ENCODE measurements around the gene ATP11C.
"Not testable (repeated sequence)": the region's sequence is repeated elsewhere in the genome, so short reads cannot be mapped to it uniquely, and the experiment has no call there.

Gene ATP11C

DNA sequence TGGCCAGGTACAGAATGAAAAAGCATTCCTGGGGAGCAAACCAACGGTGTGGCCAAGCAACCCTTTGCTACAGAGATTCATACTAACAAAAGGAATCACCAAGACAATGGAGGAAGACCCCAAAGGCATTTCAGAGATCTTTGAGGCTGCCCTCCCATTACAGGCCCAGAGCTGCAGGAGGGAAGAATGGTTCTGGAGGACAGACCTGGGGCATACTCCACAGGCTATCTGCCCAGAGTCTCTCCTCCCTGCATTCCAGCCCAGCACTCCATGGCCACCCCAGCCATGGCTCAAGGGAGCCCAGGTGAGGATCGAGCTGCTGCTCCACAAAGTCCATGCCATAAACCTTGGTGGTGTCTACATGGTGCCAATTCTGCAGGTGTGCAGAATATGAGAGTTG, 81.9 kb downstream of the ATP11C start:
- DNase-seq = no peak

DNA sequence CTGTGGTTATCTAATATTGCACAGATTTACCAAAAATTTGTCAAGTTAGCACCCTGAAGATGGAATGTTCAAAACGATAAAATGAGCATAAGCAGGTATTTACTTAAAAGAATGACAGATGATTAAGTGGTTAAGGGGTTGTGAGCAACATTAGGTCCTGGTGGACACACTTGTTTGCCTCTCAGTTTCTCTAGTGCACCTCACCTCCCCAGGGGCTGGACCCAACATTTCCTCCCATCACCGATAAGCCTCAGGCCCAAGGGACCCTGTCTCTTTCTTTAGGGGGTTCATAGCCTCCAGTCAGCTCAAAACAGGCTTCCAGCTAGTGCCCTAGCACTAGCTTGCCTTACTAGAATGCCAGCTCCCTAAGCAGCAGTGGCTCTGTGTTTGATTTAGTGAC, 88.0 kb downstream of the ATP11C start:
- no peak for DNase-seq

DNA sequence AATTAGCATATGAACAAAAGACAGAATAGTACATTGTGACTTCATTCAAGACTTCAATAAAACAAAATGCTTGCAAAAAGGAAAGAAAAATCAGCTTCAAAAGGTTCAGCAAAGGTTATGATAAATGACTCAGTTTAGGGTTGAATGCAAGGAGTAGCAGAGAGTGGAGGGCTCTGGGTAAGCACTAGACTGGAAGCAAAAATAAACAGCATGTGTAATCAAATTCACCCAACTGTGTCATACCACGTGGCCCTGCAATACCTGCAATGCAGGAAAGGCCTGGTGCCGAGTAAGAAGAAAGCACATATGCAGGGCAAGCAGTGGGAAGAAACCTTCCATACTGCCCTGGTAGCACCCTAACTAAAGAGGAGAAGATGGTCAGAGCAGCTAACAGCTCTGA, 88.7 kb downstream of the ATP11C start:
- DNase-seq = no peak

DNA sequence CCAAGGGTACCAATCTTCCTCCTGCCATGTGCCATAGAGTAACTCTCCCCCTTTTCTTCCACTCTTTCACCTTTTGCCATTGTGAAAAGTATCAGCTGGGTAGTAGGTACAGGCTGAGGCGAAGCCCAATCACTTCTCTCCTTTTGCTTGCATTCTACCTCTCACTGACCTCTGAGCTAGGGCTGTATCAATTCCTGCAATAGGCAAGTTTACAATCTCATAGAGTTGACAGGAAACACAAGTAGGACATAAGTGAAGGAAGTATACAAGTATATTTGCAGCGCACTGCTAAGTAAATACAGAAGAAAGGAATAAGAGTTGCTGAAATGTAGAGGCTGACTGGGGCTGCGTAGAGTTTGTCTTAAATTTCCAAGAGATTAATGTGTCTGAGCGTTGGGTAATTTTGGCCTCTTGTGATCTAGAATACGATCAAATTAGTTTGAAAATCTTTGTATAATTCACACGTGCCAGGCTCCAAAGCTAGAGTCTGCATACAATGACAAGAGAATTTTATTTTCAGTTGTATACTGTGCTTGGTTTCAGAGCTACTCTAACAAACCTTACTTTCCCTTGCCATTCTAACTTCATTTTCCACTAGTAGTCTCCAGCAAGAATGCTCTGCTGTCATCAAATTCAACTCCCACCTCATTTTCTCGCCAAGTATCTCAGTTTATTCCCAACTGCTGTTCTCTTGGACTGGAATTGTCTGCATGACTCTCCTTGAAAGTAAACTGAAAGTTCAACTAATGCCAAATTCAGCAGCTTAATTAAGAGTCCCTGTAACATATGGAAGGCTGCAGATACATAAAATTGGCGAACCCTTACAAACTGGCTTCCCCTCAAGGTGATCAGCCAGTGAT, 90.3 kb downstream of the ATP11C start:
- DNase-seq = no peak

DNA sequence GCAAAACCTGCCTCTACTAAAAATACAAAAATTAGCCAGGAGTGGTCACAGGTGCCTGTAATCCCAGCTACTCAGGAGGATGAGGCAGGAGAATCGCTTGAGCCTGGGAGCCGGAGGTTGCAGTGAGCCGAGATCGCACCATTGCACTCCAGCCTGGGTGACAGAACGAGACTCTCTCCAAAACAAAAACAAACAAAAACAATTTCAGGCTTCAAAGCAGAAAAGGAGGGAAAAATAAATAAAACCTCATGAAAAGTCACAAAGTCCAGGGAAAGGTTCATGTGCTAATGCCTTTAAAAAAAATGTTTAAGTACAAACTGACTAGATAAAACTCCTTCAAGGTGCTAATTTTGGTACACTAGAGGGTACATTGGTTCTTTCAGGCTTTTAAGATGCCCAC, 96.5 kb downstream of the ATP11C start:
- not testable (repeated sequence) for DNase-seq

DNA sequence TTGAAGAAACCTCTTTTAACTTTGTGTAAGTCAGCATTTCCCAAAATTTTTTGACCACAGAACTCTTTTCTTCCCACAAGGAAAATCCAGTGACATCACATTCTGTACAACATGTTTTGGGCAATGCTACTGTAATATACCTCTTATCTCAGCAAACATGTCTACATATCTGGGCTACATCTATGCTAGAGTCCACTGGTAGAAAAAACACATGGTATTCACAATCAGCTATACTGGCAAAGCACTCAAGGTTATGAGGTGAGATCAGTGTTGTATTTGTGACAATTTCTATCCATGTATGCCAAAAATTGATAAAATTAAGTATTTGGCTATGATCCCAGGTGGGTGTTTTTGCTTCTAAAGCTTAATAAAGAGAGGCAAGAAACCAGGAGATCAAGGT, 98.0 kb downstream of the ATP11C start:
- no peak for DNase-seq

DNA sequence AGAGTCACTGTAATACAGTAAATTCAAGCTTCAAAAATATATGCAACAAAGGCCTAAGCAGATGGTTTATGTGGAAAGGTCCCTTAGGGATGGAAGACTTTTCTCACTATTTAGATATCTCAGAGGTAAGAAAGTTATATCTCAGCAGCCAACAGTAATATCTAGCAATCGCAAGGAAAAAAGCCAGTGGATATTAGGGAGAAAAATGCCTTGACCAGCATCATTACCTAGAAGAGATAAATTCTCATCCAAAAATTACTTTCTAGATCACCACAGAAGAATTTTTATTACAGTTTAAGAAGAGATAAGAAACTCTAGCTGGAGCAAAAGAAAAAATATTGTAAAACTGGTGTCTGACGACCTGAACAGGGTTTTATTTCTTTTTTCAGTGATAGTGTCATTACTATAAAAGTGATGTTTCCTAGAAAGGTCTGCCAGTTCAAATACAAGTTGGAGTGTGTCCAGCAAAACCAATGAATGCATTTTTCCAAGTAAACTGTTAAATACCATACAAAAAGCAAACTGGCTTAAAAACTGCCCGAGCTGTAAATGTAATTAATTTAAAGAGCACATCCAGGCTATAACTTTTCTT, 100.0 kb downstream of the ATP11C start:
- no peak for DNase-seq

DNA sequence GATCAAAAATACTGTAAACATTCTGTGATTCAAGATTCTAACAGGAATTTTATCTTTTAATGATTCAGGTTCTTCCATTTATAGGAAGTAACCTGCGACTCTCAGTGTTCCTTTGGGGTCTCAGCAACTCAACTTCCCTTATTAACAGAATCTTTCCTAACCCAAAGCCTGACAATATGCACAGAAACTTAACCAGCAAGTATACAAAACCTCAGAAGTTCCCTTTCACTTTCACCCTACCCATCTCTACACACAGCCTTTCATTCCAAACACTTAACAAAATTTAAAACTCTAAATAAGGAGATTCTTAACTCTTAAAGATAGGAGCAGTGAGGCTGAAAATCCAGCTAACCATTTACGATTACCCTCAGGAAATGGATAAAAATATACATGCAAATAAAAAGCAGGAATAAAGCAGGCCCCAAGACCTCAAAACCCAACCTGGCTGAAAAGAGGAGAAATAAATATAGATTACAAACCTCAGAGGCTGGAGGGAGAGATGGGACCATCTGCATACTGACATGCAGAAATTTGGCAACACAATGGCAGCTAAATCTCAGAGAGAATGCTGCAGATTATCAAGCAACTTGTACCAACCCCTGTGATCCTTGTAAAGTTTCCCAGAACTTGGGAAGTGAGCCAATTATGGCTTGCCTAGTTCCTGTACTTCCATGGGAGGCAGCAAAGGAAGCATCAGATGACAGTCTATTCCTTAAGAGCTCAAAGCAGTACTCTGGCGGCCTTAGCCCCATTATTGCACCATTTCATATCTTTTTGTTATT, 101.0 kb downstream of the ATP11C start:
- no peak for DNase-seq

DNA sequence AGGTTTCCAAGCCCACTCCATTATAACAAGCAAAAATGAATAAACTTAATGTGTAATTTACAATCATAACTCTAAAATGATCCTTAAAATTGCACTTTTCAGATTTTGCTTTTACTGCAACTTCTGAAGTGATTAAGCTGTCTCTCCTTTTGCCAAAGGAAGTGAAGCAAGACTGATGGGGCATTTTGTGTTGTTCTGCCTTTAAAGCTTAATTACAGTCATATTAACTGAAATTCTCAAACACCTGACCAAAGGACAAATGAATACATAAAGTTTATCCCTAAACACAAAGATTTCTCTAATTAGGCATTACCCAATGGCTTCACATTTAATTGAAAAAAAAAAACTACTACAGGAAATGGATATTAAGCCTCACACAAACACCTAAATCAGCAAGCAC, 101.8 kb downstream of the ATP11C start:
- DNase-seq = no peak

DNA sequence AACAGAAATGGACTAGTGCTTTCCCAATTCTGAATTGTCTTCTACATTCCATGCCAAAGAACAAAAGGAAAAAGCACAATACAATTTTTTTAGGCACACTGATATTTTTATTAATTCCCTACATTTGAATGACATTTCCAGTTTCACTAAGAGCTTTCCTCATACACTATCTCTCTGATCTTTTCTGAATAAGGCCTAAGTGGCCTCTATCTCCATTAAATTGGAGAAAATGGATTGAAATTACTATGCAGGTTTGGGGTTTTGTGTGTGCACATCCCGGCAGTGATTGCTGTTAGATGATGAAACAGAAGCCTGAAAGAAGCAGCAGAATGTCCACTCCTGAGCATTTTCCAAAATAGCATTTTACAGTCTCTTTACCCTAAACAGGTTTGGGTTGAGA, 104.0 kb downstream of the ATP11C start:
- no peak for DNase-seq

DNA sequence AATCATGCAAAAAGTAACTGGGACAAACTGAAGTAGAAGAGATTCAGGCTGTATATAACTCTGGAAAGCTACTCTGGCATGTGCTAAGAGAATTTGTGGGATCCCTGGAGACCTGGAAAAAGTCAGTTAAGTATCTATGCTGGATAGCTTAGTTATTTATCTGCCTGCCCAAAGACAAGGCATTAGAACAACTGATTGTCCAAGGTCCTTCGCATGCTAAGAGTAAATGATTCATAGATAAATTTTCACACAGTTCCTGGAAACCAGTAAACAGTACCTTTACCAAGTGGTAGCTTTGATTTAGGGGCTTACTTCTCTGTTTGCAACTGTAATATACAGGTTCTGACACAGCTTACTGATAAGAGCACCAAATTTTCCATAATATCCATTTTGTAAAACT, 104.8 kb downstream of the ATP11C start:
- no peak for DNase-seq

DNA sequence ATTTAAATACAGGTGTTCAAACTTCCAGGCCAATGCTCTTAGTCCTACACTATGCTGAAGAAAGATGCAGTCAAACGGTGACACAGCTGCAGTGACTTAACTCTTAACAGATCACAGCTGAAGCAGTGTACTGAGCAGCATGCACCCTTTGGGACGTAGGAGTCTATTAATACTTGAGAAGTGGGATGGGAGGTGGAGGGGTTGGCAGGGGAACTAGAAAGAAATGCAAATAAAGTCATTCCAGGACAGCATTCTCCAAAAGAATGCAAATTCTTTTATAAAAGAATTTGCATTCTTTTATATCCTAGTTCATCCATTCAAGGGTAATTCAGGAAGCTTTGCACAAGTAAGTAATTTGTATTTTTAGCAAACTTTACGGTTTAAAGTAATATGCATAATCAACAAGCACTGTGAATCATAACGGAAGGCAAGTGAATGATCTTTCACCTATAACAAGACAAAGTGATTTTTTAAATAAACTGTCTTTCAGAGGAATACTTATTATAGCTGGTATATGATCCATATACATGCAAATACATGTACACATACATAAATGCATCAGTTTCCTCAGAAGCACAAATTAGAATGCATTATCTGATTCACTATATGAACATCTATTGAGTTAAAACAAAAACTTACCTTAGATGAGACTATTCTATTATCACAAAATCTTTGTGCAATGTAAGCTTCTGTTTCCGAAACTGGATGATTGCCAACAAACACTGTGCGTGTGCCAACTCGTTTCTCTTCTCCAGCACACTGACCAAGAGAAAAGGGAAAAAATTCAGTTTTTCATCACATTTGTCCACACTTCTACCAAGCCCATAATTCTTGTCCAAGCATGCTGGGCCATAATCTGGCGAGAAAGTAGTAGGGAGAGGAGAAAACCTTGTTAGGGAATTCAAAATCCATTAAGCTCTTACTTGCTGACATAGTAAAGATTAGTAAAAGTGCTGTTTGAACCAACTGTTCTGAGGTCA, 106.5 kb downstream of the ATP11C start:
- no peak for DNase-seq

DNA sequence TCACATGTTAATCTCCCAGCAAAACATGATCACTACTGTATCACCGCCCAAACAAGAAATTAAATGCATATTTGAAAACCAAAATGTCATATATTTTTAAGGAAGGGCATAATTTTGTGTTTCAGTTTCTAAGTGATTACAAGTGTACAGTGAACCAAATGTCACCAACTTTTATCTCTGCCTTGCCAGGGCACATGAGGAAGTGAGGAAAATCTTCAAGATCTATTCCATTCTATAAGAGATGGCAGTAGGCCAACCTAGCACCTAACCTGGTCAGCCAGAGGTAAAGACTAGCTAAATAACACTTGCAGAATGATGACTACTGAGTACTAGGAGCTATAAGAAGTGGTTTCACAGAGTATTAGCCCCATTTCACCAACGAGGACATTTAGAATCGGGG, 107.2 kb downstream of the ATP11C start:
- no peak for DNase-seq

DNA sequence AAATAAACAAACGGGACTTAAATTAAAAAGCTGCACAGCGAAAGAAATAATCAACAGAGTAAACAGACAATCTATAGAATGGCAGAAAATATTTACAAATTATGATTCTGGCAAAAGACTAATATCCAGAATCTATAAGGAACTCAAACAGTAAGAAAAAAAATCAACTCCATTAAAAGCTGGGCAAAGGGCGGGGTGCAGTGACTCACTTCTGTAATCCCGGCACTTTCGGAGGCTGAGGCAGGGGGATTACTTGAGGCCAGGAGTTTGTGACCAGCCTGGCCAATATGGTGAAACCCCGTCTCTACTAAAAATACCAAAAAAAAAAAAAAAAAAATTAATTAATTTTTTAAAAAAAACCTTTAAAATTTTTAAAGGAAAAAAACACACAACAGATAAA, 109.0 kb downstream of the ATP11C start:
- no peak for DNase-seq

DNA sequence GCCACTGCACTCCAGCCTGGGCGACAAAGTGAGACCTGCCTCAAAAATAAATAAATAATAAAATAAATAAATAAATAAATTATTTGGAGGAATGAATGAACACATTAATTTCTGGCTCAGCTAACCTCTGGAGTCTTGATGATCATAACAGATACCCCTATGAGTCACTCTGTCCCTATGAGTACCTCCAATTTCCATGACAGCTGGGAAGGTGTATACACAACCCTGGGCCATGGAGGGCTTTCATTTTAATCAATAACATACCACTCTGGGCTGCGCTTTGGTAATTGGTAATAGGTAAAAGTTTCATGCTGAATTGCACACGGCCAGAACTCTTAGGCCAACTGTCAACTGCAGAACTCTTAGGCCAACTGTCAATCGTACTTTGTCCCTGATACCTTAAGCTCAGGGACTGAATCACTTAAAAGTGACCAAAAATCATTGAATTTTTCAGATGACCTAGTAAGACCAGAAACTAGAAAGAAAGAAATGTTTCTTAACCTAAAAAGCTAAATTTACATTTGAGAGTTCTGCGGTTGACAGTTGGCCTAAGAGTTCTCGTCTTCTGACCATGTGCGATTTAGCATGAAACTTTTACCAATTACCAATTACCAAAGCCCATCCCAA, 112.4 kb downstream of the ATP11C start:
- no peak for DNase-seq

DNA sequence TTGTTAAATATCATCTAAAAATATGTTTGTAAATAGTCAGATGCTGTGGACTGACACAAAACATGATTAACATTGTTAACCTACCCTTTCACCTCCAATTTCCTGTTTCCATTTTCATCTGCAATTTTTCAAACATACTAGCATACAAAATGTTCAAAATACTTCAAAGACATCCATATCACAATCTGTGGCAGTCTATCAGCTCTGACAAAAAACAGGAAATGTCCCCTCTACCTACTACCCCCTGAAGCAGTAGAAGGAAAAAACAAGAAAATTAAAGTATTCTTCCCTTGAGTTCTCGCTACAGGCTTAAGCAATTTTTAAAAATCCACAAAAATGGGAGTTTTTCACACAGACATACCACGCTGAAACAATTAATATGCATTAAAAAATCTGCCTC, 116.6 kb downstream of the ATP11C start:
- DNase-seq = no peak

DNA sequence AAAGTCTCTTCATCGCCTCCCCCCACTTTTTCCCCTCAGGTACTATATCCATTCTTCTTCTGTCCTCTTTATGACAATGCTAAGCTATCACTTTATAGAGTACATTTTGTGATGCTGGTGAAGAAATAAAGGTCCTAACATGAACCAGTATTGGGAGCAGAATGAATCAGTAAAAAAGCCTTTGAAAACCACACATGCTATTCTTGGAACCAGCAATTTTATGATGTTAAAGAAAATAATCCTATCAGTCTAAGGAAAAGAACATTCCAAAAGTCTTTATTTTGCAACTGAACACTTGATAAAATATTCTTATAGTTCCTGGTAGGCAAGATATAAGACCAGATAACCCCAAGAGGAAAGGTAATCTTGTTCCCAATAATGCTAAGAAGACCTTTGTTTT, 117.1 kb downstream of the ATP11C start:
- no peak for DNase-seq

DNA sequence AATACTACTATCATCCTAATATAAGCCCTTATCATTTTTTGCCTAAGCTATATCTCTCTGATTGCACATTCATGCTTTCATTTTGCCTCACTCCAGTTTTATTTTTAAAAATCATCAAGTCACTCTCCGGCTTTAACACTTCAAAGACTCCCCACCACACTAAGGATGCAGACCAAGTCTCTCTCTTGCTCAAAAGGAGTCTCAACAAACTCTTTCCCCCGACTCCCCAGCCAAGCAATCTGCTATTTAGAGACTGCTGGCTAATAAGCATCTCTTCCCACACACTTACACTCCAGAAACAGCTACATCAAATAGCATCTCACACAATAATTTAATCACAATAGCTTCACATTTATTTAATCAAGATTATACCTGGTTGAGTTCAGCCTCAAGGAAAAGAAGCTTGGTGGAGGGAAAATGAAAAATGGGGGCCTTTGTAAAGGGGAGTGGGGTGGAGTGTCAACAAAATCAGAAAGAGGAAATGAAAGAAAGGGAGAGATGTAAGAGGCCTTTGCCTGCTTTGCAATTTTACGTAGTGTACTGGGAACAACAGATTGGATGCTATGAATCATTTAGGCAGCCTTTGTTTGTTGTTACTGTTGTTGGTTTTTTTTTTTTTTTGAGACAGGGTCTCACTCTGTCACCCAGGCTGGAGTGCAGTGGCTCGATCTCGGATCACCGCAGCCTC, 120.8 kb downstream of the ATP11C start:
- DNase-seq = no peak

DNA sequence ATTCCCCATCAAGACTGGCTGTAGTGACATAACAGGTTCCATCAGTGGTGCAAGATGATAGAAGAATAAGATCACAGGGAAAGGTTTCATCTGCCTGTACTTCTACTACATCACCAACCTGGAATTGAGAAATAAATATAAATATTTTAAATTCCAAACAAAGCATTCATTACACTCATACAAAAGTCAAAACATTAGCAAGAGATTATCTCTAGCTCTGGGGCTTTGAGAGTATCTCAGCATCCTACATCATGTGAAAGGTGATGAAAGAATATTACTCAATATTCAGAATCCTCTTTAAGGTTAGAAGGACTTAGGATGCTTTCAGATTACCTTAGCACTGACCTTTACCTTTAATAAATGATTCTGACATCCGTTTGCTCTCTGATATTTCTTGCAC, 128.4 kb downstream of the ATP11C start:
- no peak for DNase-seq

DNA sequence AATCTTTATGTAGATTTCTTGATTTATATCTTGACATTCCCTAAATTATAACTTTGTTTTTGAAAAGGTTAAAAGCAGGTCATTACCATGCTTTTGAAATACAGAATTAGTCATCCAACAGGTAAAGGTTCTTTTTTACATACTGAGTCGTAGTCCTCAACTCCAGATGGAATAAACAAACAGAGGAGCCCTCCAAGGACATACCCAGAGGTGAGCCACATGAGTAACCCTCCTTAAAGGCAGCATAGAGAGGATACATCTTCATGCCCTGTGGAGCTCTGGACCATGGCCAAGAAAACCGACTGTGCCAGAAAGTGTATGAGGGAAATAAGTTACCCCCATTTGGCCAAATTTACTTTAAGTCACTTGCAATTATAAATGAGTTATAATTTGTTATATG, 129.6 kb downstream of the ATP11C start:
- DNase-seq = no peak

DNA sequence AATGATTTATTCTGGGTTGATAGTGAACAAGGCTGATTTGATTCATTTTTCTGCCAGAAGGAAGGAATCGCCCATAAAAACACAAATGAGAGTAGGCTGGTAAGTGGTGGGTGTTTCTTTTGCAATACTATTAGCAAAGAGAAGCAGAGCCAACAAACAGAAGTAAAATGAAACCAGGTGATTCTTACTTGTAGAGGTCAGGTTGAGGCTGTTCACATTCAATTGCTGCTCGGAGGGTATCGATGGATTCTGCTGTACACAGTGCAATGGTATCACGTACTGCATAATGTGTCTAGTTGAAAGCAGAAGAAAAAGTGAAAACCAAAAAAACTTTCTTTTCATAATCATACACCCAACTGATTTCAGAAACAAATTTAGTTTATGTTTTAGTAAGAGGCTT, 130.8 kb downstream of the ATP11C start:
- no peak for DNase-seq

DNA sequence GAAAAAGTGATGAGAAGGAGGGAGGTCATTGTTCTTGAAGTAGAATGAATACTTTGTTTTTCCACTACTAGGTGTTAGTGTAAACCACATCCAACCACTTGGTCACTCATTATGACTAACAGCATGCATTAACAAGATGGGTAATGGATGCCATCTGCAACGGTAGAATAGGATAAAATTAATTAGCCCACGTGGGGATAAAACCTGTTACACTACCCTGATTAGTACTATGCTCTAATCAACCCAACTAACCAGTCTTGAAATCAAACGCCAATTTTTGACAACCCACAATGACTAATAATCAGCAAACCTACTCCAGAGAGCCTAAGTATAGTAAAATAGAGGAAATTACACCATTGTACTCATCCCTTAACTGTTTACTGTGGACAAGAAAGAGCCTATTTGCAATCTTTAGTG, 131.4 kb downstream of the ATP11C start:
- DNase-seq = no peak
